Activated naive CD4-positive, alpha-beta T cell treated with anti-CD3 and anti-CD28 coated beads, Interleukin-2, amount 10 ng/mL, durations not matched to agents 7 days and 5 days (primary cell): ENCODE measurements around the gene MTHFD1L.

Source experiments
- CTCF ChIA-PET: fragments of 350-600 bp; sonication (Branson Sonifier 250); formaldehyde crosslinking; loops from one replicate; lab custom pipeline; 2021; ENCODE audit warnings: antibody characterized with exemption; lab: Charles Lee
- DNase-seq: peaks from one replicate; pipeline ENCODE4 v3.0.0-alpha.2; 2020
- H3K27ac Mint-ChIP-seq: one replicate; pipeline ENCODE4 v1.8.0; 2021; ENCODE audit warnings: mild to moderate bottlenecking, moderate library complexity, mixed read lengths
- H3K27me3 Mint-ChIP-seq: one replicate; pipeline ENCODE4 v1.8.0; 2021; ENCODE audit warnings: mild to moderate bottlenecking, mixed read lengths
- H3K36me3 Mint-ChIP-seq: one replicate; pipeline ENCODE4 v1.8.0; 2021; ENCODE audit warnings: mixed read lengths
- H3K4me1 Mint-ChIP-seq: one replicate; pipeline ENCODE4 v1.8.0; 2021; ENCODE audit warnings: mixed read lengths
- H3K4me3 Mint-ChIP-seq: one replicate; pipeline ENCODE4 v1.8.0; 2021; ENCODE audit warnings: mild to moderate bottlenecking, moderate library complexity, mixed read lengths
- H3K9me3 Mint-ChIP-seq: one replicate; pipeline ENCODE4 v1.8.0; 2021; ENCODE audit warnings: mixed read lengths

MTHFD1L gene

GRCh38 chr6:151054306-151054705 is 188.8 kb downstream of the MTHFD1L start:
- CTCF ChIA-PET = interaction anchor here (0.6 kb wide), 1 partner anchor 621 kb away, joined by 3 read pairs; no protein-coding TSS in a partner anchor
- H3K9me3 Mint-ChIP-seq = no peaks in the 10 kb centered on the region
- no peak overlapping the region for H3K4me3 Mint-ChIP-seq
- DNase-seq = no peak
- H3K27ac Mint-ChIP-seq = no peak overlapping the region
- H3K4me1 Mint-ChIP-seq = no peaks in the 10 kb centered on the region
- H3K27me3 Mint-ChIP-seq = no peaks in the 10 kb centered on the region
- H3K36me3 Mint-ChIP-seq = peaks cover 10% of the 10 kb centered on the region

- no peak overlapping the region for H3K27ac Mint-ChIP-seq
- H3K4me3 Mint-ChIP-seq = no peak overlapping the region
- peaks cover 3% of the 10 kb centered on the region for H3K36me3 Mint-ChIP-seq
- H3K4me1 Mint-ChIP-seq = no peaks in the 10 kb centered on the region
- H3K27me3 Mint-ChIP-seq = no peaks in the 10 kb centered on the region
- no peak for DNase-seq
- H3K9me3 Mint-ChIP-seq = no peaks in the 10 kb centered on the region
- CTCF ChIA-PET = no interaction called here
Observed at GRCh38 chr6:151056230-151056907, 190.9 kb downstream of the MTHFD1L start.

DNA sequence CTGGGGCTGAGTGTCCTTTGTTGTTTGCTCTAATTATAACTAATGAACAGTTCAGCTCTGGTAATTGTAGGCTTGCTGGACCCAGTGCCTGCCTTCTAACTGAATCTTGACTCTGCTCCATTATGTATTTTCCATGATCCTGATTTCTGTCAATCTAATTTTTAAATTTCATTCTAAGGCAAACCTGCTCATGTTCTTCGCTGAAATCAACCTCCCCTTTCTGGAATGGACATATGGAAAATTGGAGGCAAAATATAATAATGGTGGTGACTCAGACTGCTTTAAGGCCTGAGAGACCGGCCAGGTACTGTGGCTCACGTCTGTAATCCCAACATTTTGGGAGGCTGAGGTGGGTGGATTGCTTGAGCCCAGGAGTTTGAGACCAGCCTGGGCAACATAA is 191.6 kb downstream of the MTHFD1L start:
- Mint-ChIP-seq H3K4me1 (no peaks in the 10 kb centered on the region), H3K4me3 (no peak overlapping the region), H3K27me3 (no peaks in the 10 kb centered on the region), H3K36me3 (peaks cover 2% of the 10 kb centered on the region), H3K27ac (no peak overlapping the region), H3K9me3 (no peaks in the 10 kb centered on the region)
- no peak for DNase-seq
- CTCF ChIA-PET = no interaction called here

GRCh38 chr6:151058021-151058733 is 192.7 kb downstream of the MTHFD1L start:
- H3K4me1 Mint-ChIP-seq = no peaks in the 10 kb centered on the region
- H3K9me3 Mint-ChIP-seq = no peaks in the 10 kb centered on the region
- no peak overlapping the region for H3K27ac Mint-ChIP-seq
- no peaks in the 10 kb centered on the region for H3K27me3 Mint-ChIP-seq
- no peaks in the 10 kb centered on the region for H3K36me3 Mint-ChIP-seq
- CTCF ChIA-PET = interaction anchor here (1.0 kb wide), 1 partner anchor 266 kb away, joined by 3 read pairs; no protein-coding TSS in a partner anchor
- DNase-seq = no peak
- no peak overlapping the region for H3K4me3 Mint-ChIP-seq

DNA sequence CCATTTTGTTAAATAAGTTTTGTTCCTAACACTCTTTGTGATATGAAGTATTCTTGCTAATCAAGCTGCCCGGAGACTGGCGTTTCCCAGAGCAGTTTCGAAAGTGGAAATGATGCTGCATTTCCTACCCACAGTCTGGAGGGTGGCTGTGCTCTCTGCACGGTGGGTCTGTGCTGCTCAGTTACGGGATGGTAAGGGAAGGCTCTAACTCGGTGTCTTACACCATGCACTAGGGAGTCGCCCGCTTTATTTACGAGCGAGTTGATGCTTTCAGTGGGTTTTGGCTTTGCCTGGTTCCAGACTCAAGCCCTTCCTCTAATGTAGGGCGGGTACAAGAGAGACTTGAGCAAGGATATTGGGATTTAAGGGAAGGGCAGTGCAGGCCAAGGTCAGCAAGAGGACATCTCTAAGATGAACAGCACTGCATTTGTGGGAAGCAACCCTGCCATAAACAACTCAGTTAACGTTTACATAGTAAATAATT is 194.2 kb downstream of the MTHFD1L start:
- no peak overlapping the region for H3K4me3 Mint-ChIP-seq
- no peak overlapping the region for H3K27ac Mint-ChIP-seq
- CTCF ChIA-PET = no interaction called here
- H3K27me3 Mint-ChIP-seq = no peaks in the 10 kb centered on the region
- no peak for DNase-seq
- H3K9me3 Mint-ChIP-seq = no peaks in the 10 kb centered on the region
- no peaks in the 10 kb centered on the region for H3K4me1 Mint-ChIP-seq
- H3K36me3 Mint-ChIP-seq = no peaks in the 10 kb centered on the region

DNA sequence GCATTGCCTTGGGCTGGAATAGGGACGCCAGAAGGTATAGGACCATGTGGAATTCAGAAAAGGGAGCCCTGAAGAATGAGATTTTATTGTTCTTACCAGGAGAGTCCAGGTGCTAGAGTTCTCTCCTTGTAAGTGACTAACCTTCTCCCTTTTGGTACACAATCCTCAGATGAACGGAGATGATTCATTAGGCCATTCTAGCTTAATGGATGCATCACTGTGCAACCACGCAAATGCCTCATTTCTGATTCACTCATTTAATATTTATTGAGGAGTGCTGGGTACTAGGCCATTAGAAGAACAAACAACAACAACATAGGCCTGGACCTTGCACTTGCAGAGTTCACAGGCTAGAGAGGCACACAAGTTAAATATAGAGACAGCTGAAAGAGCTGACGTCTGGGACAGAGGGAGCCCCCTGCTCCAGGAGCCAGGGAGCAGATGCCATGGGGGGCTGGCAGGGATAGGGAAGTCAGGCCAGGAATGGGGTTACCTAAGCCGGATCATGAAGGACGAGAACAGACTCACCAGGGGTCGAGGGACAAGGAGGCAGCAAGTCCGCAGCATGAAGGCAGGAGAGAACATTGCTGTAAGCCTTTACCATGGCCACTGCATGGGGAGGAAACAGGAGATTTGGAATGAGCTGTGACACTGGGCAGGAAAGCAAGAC is 194.7 kb downstream of the MTHFD1L start:
- no peak for DNase-seq
- CTCF ChIA-PET = no interaction called here
- H3K4me3 Mint-ChIP-seq = no peak overlapping the region
- H3K4me1 Mint-ChIP-seq = no peaks in the 10 kb centered on the region
- H3K9me3 Mint-ChIP-seq = no peaks in the 10 kb centered on the region
- H3K27ac Mint-ChIP-seq = no peak overlapping the region
- no peaks in the 10 kb centered on the region for H3K36me3 Mint-ChIP-seq
- H3K27me3 Mint-ChIP-seq = no peaks in the 10 kb centered on the region

- Mint-ChIP-seq H3K36me3 (no peaks in the 10 kb centered on the region), H3K27ac (no peak overlapping the region), H3K4me3 (no peak overlapping the region), H3K4me1 (no peaks in the 10 kb centered on the region), H3K9me3 (no peaks in the 10 kb centered on the region), H3K27me3 (no peaks in the 10 kb centered on the region)
- no peak for DNase-seq
- CTCF ChIA-PET = no interaction called here
Observed at GRCh38 chr6:151060766-151061531, 195.4 kb downstream of the MTHFD1L start.

DNA sequence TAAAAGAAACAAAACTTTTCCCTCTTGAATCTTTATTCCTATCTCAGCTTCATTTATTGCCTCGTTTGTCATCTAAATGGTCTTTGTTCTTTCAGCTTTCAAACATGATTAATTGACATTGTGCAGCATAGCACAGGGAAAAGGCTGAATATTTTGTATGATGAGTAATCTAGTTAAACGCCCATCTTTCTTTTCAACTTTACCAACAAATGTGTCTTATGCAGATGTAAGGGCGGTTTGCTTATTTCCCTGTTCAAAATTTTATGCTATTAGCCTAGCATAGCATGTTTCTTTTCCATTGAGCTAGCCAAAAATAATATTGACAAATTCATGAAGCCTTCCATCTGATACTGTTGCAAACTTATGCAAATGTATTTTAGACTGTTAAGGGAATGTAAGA is 197.8 kb downstream of the MTHFD1L start:
- Mint-ChIP-seq H3K9me3 (no peaks in the 10 kb centered on the region), H3K27ac (no peak overlapping the region), H3K4me3 (no peak overlapping the region), H3K4me1 (no peaks in the 10 kb centered on the region), H3K36me3 (no peaks in the 10 kb centered on the region), H3K27me3 (no peaks in the 10 kb centered on the region)
- no peak for DNase-seq
- CTCF ChIA-PET = interaction anchor here (1.2 kb wide), 1 partner anchor 10 kb away, joined by 4 read pairs; no protein-coding TSS in a partner anchor

DNA sequence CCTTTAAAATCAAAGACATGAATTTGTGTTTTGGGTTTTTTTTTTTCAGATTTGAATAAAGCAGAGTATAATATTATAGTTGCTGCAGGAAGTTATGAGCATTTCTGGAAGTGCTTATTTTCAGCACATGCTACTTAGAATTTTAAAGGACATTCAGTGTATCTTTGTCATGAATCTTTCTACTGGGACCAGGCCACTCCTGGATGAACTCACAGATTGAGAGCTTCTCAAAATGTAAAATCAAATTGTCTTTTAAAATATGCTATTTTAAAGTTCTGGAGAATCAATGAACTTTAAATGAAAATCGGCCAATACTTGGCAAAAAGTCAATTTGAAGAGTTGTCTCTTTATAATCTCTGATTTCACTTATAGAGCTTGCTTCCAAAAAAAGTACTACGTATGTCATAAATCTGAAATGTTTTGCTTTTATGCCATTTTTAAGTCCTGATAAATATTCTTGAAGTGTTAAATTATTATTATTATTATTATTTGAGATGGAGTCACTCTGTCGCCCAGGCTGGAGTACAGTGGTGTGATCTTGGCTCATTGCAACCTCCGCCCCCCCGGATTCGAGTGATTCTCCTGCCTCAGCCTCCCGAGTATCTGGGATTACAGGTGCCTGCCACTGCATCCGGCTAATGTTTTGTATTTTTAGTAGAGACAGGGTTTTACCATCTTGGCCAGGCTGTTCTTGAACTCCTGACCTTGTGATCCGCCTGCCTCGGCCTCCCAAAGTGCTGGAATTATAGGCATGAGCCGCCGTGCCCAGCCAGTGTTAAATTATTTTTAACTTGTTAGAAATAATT is 198.5 kb downstream of the MTHFD1L start:
- no peaks in the 10 kb centered on the region for H3K27me3 Mint-ChIP-seq

GRCh38 chr6:151065027-151065815 is 199.7 kb downstream of the MTHFD1L start:
- no peak for DNase-seq
- Mint-ChIP-seq H3K4me3 (no peak overlapping the region), H3K27ac (no peak overlapping the region), H3K36me3 (peaks cover 4% of the 10 kb centered on the region), H3K27me3 (no peaks in the 10 kb centered on the region), H3K4me1 (no peaks in the 10 kb centered on the region), H3K9me3 (no peaks in the 10 kb centered on the region)
- CTCF ChIA-PET = no interaction called here

More for the DNA sequence above, 198.5 kb downstream of the MTHFD1L start:
- Mint-ChIP-seq H3K9me3 (no peaks in the 10 kb centered on the region), H3K36me3 (no peaks in the 10 kb centered on the region), H3K27ac (no peak overlapping the region), H3K4me3 (no peak overlapping the region), H3K4me1 (no peaks in the 10 kb centered on the region)
- no peak for DNase-seq
- CTCF ChIA-PET = interaction anchor here (1.2 kb wide), 1 partner anchor 10 kb away, joined by 4 read pairs; no protein-coding TSS in a partner anchor

DNA sequence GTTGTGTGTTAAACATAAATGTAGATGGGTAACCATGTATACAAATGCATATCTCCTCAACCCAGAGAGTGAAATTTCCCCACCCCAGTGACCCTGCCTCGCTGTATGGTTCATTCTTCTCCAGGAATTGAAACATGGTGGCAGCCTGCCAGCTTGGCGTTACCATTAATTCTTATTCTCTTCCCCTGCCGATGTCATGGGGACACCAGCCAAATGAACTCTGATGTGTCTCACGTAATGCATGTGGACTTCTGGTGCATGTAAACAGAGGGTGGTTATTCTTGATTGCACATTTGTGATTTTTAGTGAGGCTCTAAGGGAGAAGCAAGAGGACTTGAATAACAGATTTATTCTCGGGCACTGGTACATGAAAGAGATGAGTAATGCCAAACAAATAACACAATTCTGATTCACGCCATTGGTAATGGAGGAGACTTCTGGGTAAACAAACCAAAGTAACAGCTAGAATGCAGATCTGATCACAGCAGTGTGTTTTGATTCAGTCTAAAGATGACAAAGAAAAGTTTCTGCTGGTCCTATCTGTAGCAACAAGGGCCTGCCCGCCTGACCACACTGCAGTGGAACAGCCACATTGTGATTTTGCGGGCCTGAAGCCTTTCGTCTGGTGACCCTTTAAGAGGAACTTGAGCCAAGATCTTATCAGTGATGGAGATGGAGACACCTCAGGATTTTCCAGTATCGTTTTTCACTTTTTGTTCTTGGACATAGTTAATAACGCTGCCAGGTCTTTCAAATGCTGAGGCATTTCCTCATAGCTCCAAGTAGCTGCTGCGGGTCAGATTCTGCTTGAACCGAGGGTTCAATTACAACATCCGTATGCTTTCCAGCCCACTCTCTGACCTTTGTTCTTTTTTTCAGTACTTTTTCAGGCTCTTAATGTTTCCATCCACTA is 202.4 kb downstream of the MTHFD1L start:
- no peak overlapping the region for H3K4me3 Mint-ChIP-seq
- DNase-seq = no peak
- H3K36me3 Mint-ChIP-seq = peaks cover 14% of the 10 kb centered on the region
- no peak overlapping the region for H3K27ac Mint-ChIP-seq
- H3K9me3 Mint-ChIP-seq = no peaks in the 10 kb centered on the region
- H3K27me3 Mint-ChIP-seq = no peaks in the 10 kb centered on the region
- H3K4me1 Mint-ChIP-seq = no peaks in the 10 kb centered on the region
- CTCF ChIA-PET = no interaction called here

- Mint-ChIP-seq H3K27me3 (no peaks in the 10 kb centered on the region), H3K4me1 (no peaks in the 10 kb centered on the region), H3K4me3 (no peak overlapping the region), H3K36me3 (peaks cover 14% of the 10 kb centered on the region), H3K27ac (no peak overlapping the region), H3K9me3 (no peaks in the 10 kb centered on the region)
- CTCF ChIA-PET = no interaction called here
- DNase-seq = no peak
Observed at GRCh38 chr6:151068761-151069312, 203.3 kb downstream of the MTHFD1L start.
